Rectal smooth muscle tissue (tissue), 1 donor: Measurements from ENCODE around the gene UBASH3B.

Experiments used
- H3K27ac ChIP-seq: one replicate; pipeline ENCODE4 v1.7.0; 2013; ENCODE audit warnings: low read depth, low read length, inconsistent platforms
- H3K27me3 ChIP-seq: one replicate; pipeline ENCODE4 v1.7.0; 2013; ENCODE audit warnings: low read length; ENCODE audit not compliant: control insufficient read depth, insufficient read depth
- H3K36me3 ChIP-seq: one replicate; pipeline ENCODE4 v1.7.0; 2013; ENCODE audit warnings: low read length; ENCODE audit not compliant: control insufficient read depth, insufficient read depth
- H3K4me1 ChIP-seq: one replicate; pipeline ENCODE4 v1.7.0; 2013; ENCODE audit warnings: low read length; ENCODE audit not compliant: control insufficient read depth, insufficient read depth
- H3K4me3 ChIP-seq: one replicate; pipeline ENCODE4 v1.7.0; 2013; ENCODE audit warnings: low read length
- H3K9ac ChIP-seq: one replicate; pipeline ENCODE4 v1.7.0; 2013; ENCODE audit warnings: low read length

UBASH3B gene

DNA sequence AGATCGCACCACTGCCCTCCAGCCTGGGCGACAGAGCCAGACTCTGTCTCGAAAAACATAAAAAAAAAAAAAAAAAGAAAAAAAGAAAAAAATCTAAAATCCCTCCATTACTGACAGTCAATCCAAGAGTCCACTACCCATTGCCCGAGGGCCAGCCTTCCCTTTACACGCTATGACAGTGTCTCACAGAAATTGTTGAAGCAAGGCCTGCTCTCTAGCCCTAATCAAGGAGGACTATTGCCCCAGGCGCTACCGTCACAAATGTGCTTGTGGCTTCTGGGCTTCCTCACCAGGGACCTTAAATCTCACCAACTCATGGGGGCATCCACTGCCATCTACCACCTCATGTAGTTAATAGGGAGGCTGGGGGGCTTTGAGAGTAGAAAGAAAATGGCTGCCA lies 49.9 kb downstream of the UBASH3B start:
- Histone ChIP-seq H3K4me3 (no peak overlapping the region), H3K27ac (no peak overlapping the region), H3K4me1 (no peaks in the 10 kb centered on the region), H3K27me3 (no peaks in the 10 kb centered on the region), H3K36me3 (no peaks in the 10 kb centered on the region), H3K9ac (no peak overlapping the region)

DNA sequence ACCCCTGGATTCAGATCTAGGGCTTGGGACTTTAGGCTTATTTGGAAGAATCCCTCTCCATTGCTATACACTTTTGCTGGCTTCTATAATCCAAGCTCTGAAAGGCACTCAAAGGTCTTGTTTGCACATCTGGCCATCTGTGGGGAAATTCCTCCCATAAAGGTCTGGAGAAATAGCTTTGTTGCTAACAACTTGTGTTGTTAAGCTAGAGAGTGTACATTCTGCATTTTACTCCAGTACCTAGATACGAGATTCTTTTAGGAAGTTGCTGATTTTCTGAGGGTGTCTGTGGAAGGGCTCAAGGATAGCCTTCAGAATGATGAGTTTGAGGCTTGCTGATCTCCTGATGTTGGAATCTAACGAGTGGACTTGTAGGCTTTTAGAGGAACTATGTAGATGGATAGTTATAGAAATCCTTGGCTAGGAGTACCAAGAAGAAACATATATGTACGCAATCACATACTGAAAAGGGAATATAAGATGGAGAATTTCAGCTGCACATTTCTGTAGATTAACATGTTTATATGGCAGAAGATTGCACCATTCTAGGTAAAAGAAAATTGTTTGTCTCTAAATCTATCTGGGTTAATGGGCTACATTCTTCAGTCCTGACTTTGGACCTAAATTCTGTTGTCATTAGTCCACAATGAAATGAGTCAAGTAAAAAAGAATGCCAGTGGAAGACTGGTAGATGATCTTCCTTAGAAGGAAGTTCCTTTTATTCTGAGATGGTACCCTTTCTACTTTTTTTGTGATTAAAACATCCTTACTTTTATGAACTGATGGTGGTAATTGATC lies 51.0 kb downstream of the UBASH3B start:
- Histone ChIP-seq H3K27ac (no peak overlapping the region), H3K4me1 (no peaks in the 10 kb centered on the region)

DNA sequence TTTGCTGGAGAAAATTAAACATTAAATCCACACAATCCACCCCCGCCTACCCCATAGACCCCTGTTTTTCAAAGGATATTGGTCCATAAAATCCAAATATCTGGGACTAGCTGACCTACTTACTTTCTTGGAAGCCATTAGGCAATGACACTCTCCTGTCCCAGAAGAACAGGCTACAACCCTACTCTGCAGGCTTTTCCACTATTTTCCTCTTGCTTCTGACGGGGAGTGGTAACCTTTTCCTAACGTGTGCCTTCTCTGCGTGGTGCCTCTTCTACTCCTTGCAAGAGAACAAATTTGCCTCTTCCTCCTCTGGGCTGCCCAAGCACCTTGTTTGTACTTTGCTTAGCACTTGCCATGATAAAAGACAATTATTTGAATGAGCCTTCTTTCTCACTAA lies 51.6 kb downstream of the UBASH3B start:
- Histone ChIP-seq H3K27ac (no peak overlapping the region), H3K9ac (no peak overlapping the region), H3K36me3 (no peaks in the 10 kb centered on the region), H3K4me1 (no peaks in the 10 kb centered on the region), H3K4me3 (no peak overlapping the region), H3K27me3 (no peaks in the 10 kb centered on the region)

More for the DNA sequence above, 51.0 kb downstream of the UBASH3B start:
- no peak overlapping the region for H3K9ac ChIP-seq
- no peak overlapping the region for H3K4me3 ChIP-seq
- H3K27me3 ChIP-seq = no peaks in the 10 kb centered on the region
- H3K36me3 ChIP-seq = no peaks in the 10 kb centered on the region

- Histone ChIP-seq H3K9ac (no peak overlapping the region), H3K4me3 (no peak overlapping the region), H3K27me3 (no peaks in the 10 kb centered on the region), H3K36me3 (no peaks in the 10 kb centered on the region), H3K27ac (no peak overlapping the region), H3K4me1 (no peaks in the 10 kb centered on the region)
Observed at GRCh38 chr11:122707901-122708300, 52.4 kb downstream of the UBASH3B start.

DNA sequence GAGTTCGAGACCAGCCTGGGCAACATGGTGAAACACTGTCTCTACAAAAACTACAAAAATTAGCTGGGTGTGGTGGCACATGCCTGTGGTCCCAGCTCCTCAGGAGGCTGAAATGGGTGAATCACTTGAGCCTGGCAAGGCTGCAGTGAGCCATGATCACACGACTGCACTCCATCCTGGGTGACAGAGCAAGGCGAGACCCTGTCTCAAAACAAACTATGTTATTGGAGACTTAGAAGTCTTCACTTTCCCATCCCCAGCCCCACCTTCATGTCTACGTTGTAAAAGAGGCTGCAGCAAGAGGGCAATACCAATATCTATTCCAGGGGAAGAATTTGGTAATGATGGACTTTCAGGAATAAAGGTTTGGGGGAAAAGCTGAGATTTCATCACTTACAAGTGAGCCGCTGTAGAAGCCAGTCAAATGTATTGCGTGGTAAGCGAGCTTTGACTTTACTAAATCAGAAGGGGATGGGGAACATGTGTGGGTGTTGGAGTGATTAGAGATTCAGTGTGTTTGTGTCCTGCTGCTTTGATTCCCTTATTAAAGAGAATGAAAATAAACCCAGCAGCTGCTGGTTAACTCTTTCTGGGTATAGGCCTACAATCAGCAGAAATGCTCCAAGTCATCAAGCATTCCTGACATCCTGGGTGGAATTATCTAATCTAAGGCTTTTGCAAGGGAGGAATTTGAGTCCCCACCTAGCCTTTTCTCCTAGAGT lies 53.7 kb downstream of the UBASH3B start:
- Histone ChIP-seq H3K4me1 (no peaks in the 10 kb centered on the region), H3K36me3 (no peaks in the 10 kb centered on the region), H3K27me3 (no peaks in the 10 kb centered on the region), H3K9ac (no peak overlapping the region), H3K27ac (no peak overlapping the region), H3K4me3 (no peak overlapping the region)

DNA sequence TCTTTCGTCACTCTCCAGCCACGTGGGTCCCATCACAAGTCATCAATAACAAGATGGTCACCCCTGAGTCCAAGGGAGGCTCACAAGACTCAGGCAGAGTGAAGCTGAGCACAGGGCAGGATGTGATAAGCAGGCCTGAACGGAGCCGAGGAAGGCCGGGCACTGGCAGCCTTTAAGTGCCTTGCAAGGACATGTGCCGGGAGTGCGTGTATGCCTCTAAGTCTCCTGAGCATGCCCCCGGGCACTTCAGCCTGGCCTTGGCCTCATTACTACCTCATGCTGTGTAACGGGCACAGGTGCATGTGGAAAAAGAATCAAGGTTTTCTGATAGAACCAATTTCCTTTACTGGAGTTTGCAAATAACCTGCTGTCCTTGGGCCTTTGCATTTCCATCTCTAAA lies 55.8 kb downstream of the UBASH3B start:
- H3K27ac ChIP-seq = no peak overlapping the region

DNA sequence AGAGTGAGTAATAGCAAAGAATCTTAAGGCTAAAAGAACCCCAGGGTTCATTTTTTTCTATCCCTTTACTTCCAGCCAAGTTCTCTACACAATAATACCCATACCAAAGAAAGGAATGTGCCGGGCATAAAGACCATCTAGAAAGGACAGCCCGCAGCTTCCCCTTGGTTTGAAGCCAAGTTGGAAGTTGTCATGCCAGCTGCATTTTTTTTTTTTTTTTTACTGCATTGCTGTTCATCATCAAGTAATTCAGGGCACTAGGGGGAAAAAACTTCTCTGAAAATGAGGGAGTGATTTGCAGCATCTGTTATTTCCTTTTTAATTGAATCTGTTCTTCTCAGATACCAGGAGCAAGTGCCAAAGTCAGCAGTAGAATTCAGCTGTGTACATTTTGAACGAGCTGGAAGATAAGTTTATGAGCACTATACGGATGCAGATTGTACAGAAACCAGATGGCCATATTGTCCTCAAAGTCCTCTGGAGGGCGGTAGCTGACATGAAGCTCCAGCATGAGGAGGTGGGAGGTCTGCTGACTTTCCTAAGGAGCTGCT lies 56.4 kb downstream of the UBASH3B start:
- Histone ChIP-seq H3K36me3 (no peaks in the 10 kb centered on the region), H3K27me3 (no peaks in the 10 kb centered on the region), H3K4me1 (no peaks in the 10 kb centered on the region), H3K27ac (no peak overlapping the region), H3K4me3 (no peak overlapping the region), H3K9ac (no peak overlapping the region)

More for the DNA sequence above, 55.8 kb downstream of the UBASH3B start:
- Histone ChIP-seq H3K27me3 (no peaks in the 10 kb centered on the region), H3K4me1 (no peaks in the 10 kb centered on the region), H3K36me3 (no peaks in the 10 kb centered on the region), H3K4me3 (no peak overlapping the region), H3K9ac (no peak overlapping the region)

DNA sequence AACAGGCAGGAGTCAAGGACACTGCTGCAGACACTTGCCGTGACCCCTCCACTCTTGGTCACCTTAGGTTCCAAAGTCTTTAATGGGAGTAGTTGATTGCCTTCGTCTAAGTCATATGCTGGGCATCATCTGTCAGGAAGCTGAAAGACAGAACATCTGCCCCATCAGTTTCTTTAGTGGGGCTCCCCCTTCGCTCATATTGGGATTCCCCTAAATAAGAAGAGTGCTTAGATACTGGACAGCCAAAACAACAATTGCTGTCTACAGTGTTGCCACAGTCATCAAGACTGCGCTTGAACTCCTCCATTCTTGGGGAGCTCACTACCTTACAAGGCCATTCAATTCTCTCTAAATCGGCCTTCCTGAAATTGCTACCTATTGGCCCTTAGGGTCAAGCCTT lies 58.5 kb downstream of the UBASH3B start:
- no peak overlapping the region for H3K9ac ChIP-seq
- H3K27ac ChIP-seq = no peak overlapping the region
- H3K4me1 ChIP-seq = no peaks in the 10 kb centered on the region
- no peaks in the 10 kb centered on the region for H3K36me3 ChIP-seq
- H3K27me3 ChIP-seq = no peaks in the 10 kb centered on the region
- H3K4me3 ChIP-seq = no peak overlapping the region

GRCh38 chr11:122714484-122714883 lies 59.0 kb downstream of the UBASH3B start:
- no peak overlapping the region for H3K27ac ChIP-seq

DNA sequence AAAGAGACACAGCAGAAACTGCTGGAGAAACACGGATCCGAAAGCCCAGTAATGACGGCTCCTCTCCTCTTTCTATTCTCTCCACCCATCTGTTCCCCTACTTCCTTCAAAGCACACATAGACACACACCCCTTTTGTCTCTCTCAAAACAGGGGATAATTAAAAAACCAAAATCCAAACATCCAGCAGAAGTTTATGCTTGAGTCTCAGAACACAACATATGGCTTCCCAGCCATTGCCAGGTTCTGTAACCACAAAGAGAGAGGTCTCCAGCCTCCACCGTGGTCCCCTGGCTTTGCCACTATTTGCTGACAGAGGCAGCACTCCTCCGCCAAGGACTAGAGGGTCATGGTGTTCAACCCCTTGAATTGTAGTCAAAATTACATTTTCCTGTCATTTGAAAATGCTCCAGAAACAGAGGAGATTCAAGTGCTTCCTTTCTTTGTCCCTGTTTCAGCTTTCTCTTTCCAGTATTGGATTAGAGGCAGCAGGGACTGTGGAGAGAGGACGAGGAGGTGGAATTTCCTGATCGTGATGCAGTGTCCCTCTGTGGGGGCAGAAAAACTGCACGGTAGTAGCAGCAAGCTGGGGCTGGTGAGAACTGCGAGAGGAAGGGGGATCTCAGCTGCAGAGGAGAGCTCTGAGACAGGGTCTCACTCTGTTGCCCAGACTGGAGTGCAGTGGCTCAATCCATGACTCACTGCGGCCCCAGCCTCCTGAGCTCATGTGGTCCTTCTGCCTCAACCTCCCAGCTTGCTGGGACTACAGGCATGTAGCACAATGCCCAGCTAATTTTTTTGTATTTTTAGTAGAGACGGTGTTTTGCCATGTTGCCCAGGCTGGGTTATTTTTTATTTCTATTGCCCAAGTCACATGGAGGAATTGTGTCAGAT lies 60.3 kb downstream of the UBASH3B start:
- Histone ChIP-seq H3K27me3 (no peaks in the 10 kb centered on the region), H3K27ac (no peak overlapping the region), H3K4me1 (no peaks in the 10 kb centered on the region), H3K4me3 (no peak overlapping the region), H3K9ac (no peak overlapping the region), H3K36me3 (no peaks in the 10 kb centered on the region)

More at GRCh38 chr11:122714484-122714883, 59.0 kb downstream of the UBASH3B start:
- H3K9ac ChIP-seq = no peak overlapping the region
- H3K4me3 ChIP-seq = no peak overlapping the region
- H3K27me3 ChIP-seq = no peaks in the 10 kb centered on the region
- no peaks in the 10 kb centered on the region for H3K36me3 ChIP-seq
- H3K4me1 ChIP-seq = no peaks in the 10 kb centered on the region

DNA sequence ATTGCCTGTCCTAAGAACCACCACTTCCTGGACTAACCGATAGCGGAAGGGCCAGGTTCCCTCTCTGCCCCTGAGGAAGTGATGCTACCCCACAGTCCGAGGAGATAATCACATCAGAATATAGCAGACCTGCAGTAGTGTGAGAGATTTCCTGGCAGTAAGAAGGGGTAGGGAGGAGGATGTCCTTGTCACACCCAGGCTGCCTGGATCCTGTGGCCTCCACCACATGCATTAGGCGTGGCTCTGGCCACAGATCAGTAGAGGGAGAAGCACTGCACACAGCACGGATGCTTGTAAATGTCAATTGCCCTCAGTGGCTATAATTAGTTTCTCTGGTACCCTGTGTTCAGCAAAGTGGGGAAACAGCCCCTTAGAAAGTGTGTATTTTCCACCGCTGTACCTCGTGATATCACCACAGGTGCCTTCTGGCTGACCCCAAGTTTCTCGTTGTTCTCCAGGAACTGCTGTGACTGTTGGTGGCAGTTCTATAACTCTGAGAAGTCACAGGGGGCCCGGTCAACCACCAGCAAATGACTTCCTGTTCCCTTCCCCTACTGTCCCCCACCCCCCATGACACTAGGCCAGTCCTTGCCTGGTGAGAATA lies 61.8 kb downstream of the UBASH3B start:
- no peaks in the 10 kb centered on the region for H3K27me3 ChIP-seq
- H3K36me3 ChIP-seq = no peaks in the 10 kb centered on the region
- H3K27ac ChIP-seq = no peak overlapping the region
- no peak overlapping the region for H3K9ac ChIP-seq
- no peak overlapping the region for H3K4me3 ChIP-seq
- H3K4me1 ChIP-seq = peaks cover 4% of the 10 kb centered on the region
